HUES64 (cell line): Measurements from ENCODE around the gene ATP6V0E1. TPM values are rescaled to one million over a fixed set of nuclear protein-coding genes. Genes with fewer than 3 reads are reported as not detected.
A peak's percentile ranks its signal among the peaks of the same experiment; 100 is the strongest.

Experiments
- H3K27ac ChIP-seq: 2 replicates; pipeline ENCODE4 v1.7.0; 2013; ENCODE audit warnings: low read depth, low read length, inconsistent platforms
- H3K27me3 ChIP-seq: 2 replicates; pipeline ENCODE4 v1.6.1; 2013; ENCODE audit warnings: mild to moderate bottlenecking, low read length; ENCODE audit not compliant: insufficient read depth
- H3K36me3 ChIP-seq: 2 replicates; pipeline ENCODE4 v1.6.1; 2013; ENCODE audit warnings: mild to moderate bottlenecking, low read length; ENCODE audit not compliant: insufficient read depth
- H3K4me1 ChIP-seq: 2 replicates; pipeline ENCODE4 v1.6.1; 2013; ENCODE audit warnings: mild to moderate bottlenecking, low read length, moderate library complexity; ENCODE audit not compliant: insufficient read depth
- H3K4me3 ChIP-seq: 2 replicates; pipeline ENCODE4 v1.5.1; 2013; ENCODE audit warnings: mild to moderate bottlenecking, low read length, moderate library complexity
- H3K9ac ChIP-seq: 2 replicates; pipeline ENCODE4 v1.6.1; 2013; ENCODE audit warnings: mild to moderate bottlenecking, low read depth, low read length
- H3K9me3 ChIP-seq: 2 replicates; pipeline ENCODE4 v1.6.1; 2013; ENCODE audit warnings: low read depth, low read length; ENCODE audit not compliant: insufficient read depth
- WGBS: fragments of 150-250, 120-280 bp; methylation state at CpG from one replicate; pipeline ENCODE4 v1.1.7; 2013; ENCODE audit warnings: missing lambda C conversion rate; 5-methylcytosine and 5-hydroxymethylcytosine counted together
- polyA plus RNA-seq, 2 experiments: library from polyadenylated mRNA; stranded (reverse); fragments of 50-300 nt; gene quantifications; one replicate each; pipeline ENCODE4 v1.2.3, GENCODE V29; 2013

ATP6V0E1 gene
- 86.3 TPM for polyA plus RNA-seq (2013, experiment 1 of 2)
- 77.5 TPM for polyA plus RNA-seq (2013, experiment 2 of 2)

DNA sequence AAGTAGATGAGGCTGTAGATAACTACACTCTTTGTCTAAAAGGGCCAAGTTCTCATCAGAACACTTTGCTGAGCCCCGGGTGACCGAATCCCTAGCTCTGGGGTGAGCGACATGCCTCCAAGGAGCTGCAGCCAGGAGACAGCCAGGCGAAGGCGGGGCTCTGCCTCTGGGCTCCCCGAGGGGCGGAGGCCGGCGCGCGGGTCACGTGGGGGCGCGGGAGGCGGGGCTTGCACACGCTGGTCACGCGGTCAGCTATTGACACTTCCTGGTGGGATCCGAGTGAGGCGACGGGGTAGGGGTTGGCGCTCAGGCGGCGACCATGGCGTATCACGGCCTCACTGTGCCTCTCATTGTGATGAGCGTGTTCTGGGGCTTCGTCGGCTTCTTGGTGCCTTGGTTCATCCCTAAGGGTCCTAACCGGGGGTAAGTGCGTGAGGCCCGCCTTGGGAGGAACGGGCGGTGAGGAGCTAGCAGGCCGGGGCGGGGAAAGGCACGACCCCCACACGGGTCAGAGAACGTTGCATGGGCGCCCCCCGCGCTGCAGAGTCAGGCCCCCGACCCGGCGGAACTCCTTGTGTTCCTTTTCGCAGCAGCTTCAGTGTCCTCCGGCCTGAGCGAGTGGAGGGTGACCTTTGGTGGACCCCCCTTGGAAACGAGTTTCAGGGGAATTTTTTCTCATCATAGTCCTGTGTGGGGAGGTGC, at the start of gene ATP6V0E1:
ATP6V0E1 (plus strand) TSS at position 230 of the 702 bp plus-strand sequence; CDS start at position 320, 90 bp downstream.
- Histone ChIP-seq H3K4me3 (peak within 1 kb of the TSS; percentile 93), H3K27me3 (no peaks in the 10 kb centered on the region), H3K36me3 (peaks cover 18% of the 10 kb centered on the region; the same call in 1 of the 2 replicates), H3K9ac (peak within 1 kb of the TSS; percentile 82), H3K4me1 (0 out of 2 replicates have a peak, but pooled peaks cover 3% of the 10 kb centered on the region), H3K27ac (peak within 1 kb of the TSS; percentile 76), H3K9me3 (no peaks in the 10 kb centered on the region)
- under 1% methylated on average over 49 of the region's 49 CpGs for WGBS

DNA sequence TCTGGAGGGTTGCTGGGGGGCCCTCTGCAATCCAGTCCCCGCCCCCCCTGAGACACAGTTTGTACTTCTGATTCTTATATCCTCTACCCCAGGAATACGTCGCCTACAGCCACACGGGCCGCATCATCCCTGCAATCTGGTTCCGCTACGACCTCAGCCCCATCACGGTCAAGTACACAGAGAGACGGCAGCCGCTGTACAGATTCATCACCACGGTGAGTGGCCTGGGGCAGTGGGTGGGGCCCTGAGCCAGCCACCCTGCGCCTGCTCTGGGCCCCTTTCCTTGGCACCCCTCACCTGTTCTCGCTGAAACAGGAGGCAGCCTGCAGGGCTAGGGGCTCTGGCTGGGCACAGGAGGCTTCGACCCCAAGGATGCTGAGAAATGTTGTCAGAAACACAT, 48.5 kb upstream of the ATP6V0E1 start:
- WGBS = 93% methylated on average over 14 of the region's 14 CpGs
- no peaks in the 10 kb centered on the region for H3K4me1 ChIP-seq
- no peak overlapping the region for H3K27ac ChIP-seq
- no peak overlapping the region for H3K9ac ChIP-seq
- H3K9me3 ChIP-seq = no peaks in the 10 kb centered on the region
- H3K27me3 ChIP-seq = no peaks in the 10 kb centered on the region
- H3K4me3 ChIP-seq = no peak overlapping the region
- peaks cover 54% of the 10 kb centered on the region for H3K36me3 ChIP-seq

DNA sequence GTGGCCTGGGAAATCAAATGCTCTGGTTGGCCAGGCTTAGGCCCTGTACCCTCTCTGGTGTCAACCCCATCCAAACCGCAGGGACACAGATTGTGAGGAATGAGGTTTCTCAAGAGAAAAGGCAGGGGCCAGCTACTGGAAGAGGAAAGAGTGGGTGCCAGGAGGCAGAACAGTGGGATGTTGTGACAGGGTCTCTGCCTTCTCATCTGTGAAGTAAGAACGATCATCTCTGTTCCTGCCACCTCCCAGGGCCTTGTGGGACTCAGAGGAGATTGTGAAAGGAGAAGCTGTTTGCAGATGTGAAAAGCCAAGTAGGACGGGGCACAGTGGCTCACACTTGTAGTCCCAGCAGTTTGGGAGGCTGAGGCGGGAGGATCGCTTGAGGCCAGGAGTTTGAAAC, 47.2 kb upstream of the ATP6V0E1 start:
- H3K4me3 ChIP-seq = no peak overlapping the region
- H3K27me3 ChIP-seq = no peaks in the 10 kb centered on the region
- WGBS = 97% methylated on average over 5 of the region's 5 CpGs
- peaks cover 61% of the 10 kb centered on the region for H3K36me3 ChIP-seq
- no peaks in the 10 kb centered on the region for H3K9me3 ChIP-seq
- no peaks in the 10 kb centered on the region for H3K4me1 ChIP-seq
- no peak overlapping the region for H3K9ac ChIP-seq
- H3K27ac ChIP-seq = no peak overlapping the region

DNA sequence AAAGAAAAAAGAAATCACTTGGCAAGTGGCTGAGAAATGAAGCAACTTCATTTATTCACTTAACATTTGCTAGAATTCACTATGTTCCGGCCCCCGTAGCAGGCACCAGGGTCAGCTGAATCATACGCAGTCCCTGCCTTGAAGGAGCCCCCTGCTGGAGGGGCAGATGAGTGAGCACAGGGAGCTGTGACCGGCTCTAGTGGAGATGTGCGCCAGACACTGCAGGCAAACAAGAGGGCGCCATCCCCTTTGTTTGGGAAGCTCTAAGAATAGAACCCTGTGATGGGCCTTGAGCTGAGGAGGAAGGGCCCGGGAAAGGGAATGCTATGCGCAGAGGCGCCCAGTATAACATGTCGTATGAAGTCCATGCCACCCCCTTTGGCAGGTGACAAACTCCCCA, 44.5 kb upstream of the ATP6V0E1 start:
- Histone ChIP-seq H3K36me3 (peaks cover 50% of the 10 kb centered on the region), H3K27me3 (no peaks in the 10 kb centered on the region), H3K4me1 (peaks cover 13% of the 10 kb centered on the region), H3K9ac (no peak overlapping the region), H3K9me3 (no peaks in the 10 kb centered on the region), H3K27ac (no peak overlapping the region), H3K4me3 (no peak overlapping the region)
- WGBS = 81% methylated on average over 10 of the region's 10 CpGs

DNA sequence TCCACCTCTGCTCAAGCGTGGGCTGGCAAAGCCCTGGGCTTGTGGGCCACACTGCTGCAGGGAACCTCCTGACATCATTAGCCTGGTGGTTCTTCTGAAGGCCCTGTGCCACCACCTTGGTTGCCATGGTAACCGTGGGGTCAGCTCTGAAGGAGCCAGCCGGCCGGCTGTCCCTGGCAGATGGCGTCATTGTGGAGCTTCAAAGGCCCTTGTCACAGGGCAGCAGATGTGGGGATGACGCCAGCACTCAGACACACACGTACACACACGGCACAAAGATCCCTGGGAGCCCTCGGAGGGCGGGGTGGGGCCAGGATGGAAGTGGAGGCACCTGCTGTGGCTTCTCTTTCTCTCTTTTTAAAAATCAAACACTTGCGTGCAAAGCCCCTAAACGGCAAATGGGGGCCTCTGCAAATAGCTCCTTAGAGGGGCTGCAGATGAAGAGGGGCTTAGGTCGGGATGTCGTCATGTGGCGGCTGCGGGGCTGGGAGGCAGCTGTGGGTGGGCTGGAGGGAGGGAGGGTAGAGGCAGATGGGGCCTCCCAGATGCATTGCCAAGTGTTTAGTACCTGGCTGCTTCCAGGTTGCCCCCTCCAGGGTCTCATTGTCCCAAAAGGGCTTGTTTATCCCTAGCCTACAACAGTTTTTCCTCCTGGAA, 43.8 kb upstream of the ATP6V0E1 start:
- peaks cover 14% of the 10 kb centered on the region for H3K4me1 ChIP-seq
- H3K36me3 ChIP-seq = peaks cover 46% of the 10 kb centered on the region
- no peaks in the 10 kb centered on the region for H3K27me3 ChIP-seq
- no peak overlapping the region for H3K27ac ChIP-seq
- no peaks in the 10 kb centered on the region for H3K9me3 ChIP-seq
- no peak overlapping the region for H3K4me3 ChIP-seq
- no peak overlapping the region for H3K9ac ChIP-seq
- WGBS = 93% methylated on average over 16 of the region's 16 CpGs

DNA sequence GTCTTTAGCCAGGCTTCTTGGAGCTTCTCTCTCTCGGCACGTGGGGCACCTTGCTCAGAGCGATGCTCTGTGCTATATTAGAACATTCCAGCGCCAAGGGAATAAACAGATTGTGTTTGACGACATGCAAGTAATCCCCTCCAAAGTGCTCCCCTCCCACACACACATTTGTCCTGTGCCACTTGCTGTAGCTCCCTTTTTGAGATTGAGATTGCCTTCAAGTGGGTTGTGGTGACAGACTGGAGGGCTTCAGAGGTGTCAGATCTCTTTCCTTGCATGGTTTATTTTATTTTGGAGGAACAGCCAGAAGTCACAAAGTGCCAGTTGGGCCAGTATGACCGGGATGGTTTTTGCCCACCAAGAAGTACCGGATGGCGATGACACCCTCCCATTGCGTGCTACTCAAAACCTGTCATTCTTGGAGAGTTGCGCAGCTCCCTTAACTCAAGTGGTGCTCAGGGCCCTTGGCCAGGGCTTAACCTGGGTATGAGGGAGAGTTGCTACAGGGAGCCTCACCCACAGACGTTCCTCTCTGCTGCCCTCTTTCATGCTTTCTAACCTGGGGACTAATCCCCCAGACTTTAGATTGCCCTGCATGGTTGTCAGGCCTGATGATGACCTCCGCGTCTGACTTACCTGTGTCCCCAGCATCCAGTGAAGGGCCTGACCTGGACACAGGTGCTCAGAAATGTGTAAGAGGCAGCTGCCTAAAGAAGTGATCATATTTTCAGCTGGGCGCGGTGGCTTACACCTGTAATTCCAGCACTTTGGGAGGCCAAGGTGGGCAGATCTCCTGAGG, 43.1 kb upstream of the ATP6V0E1 start:
- no peak overlapping the region for H3K4me3 ChIP-seq
- no peaks in the 10 kb centered on the region for H3K27me3 ChIP-seq
- 92% methylated on average over 15 of the region's 15 CpGs for WGBS
- H3K9me3 ChIP-seq = no peaks in the 10 kb centered on the region
- H3K36me3 ChIP-seq = peaks cover 45% of the 10 kb centered on the region
- H3K9ac ChIP-seq = no peak overlapping the region
- H3K4me1 ChIP-seq = peaks cover 14% of the 10 kb centered on the region
- H3K27ac ChIP-seq = no peak overlapping the region

DNA sequence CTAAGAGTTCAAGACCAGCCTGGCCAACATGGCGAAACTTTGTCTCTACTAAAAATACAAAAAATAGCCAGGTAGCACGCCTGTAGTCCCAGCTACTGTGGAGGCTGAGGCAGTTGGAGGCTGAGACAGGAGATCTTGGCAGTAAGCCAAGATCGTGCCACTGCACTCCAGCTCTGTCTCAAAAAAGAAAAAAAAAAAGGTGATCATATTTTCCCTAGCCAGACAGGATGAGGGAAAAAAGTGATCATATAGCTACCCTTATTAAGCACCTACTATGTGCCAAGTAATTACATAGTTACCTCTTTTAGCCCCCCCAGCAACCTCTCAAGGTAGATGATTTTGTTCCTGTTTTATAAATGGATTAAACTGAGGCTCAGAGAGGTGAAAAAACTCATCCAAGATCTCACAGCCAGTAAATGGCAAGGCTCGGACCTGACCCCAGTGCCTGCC, 42.5 kb upstream of the ATP6V0E1 start:
- H3K4me3 ChIP-seq = no peak overlapping the region
- 86% methylated on average over 4 of the region's 4 CpGs for WGBS
- no peak overlapping the region for H3K9ac ChIP-seq
- H3K36me3 ChIP-seq = peaks cover 39% of the 10 kb centered on the region
- H3K27ac ChIP-seq = no peak overlapping the region
- H3K9me3 ChIP-seq = no peaks in the 10 kb centered on the region
- H3K27me3 ChIP-seq = no peaks in the 10 kb centered on the region
- peaks cover 14% of the 10 kb centered on the region for H3K4me1 ChIP-seq

DNA sequence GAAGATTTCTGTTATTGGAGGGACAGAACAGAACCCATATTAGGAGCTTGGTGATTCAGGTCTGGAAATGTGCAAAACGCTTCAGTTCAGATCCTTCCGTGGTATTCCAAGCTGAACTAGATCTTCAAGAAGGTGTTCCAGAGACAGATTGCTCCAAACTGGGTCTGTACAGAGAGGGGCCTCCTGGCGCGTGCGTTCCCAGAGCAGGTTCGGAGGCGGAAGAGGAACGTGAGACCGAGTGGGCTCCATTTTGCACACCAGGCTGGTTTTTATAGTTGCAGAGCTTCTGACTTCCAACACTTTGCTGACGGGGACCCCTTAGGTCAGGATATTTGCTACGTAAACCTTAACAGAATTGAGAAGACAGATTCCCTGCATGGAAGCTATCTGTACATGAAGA, 41.0 kb upstream of the ATP6V0E1 start:
- 87% methylated on average over 11 of the region's 11 CpGs for WGBS
- Histone ChIP-seq H3K36me3 (peaks cover 29% of the 10 kb centered on the region), H3K9me3 (no peaks in the 10 kb centered on the region), H3K27ac (peak overlapping the region; percentile 82; the same call in 1 of the 2 replicates), H3K27me3 (no peaks in the 10 kb centered on the region), H3K4me3 (no peak overlapping the region), H3K9ac (no peak overlapping the region), H3K4me1 (peaks cover 14% of the 10 kb centered on the region)

DNA sequence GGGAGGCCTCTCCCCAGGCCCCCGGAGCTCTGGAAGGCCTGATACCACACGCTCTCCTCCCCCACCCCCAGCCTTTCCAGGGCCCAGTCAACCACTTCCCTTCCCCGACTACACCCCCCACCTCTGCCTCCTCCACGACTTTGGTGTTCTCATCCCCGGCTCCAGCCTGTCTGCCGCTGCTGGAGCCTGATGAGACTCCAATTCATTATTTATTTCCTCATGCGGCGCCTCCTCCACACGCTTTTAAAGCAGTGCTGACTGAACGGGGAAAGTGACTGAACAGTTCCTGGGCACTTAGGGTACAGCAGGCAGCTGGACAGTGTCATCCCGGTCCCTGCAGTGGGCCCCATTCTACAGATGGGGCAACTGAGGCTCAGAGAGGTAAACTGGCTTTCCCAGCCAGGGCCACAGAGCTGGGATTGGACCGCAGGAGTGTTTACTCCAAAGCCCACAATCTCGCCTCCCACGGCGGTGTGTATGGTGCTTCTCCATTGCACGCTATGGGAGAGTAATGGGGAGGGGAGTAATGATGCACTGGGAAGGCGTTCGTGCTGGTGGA, 40.2 kb upstream of the ATP6V0E1 start:
- Histone ChIP-seq H3K27ac (peak overlapping the region; percentile 89; the same call in 1 of the 2 replicates), H3K36me3 (peaks cover 23% of the 10 kb centered on the region)

DNA sequence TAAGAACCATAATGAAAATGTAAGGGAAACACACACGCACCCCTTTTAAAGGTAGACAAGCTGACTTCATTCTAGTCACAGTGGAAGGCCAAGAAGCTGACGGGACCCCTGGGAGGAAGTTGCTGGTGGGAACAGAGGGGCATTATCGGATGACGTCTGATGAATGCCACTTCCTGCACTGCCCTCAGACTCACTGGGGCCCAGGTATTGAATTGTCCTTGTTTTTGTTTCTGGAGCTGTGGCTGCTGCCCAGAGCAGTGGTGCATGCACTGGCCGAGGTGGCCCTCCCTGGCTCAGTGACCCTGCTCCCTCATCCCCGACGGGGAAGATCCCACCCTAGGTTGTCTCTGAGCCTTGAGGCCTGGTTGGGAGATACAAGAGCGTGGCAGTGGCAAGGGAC, 39.7 kb upstream of the ATP6V0E1 start:
- 85% methylated on average over 8 of the region's 8 CpGs for WGBS
- peak overlapping the region; percentile 89; the same call in 1 of the 2 replicates for H3K27ac ChIP-seq

More for the DNA sequence above, 40.2 kb upstream of the ATP6V0E1 start:
- no peak overlapping the region for H3K9ac ChIP-seq
- WGBS = 41% methylated on average over 16 of the region's 18 CpGs
- H3K4me3 ChIP-seq = no peak overlapping the region
- no peaks in the 10 kb centered on the region for H3K9me3 ChIP-seq
- peaks cover 14% of the 10 kb centered on the region for H3K4me1 ChIP-seq
- H3K27me3 ChIP-seq = no peaks in the 10 kb centered on the region

More for the DNA sequence above, 39.7 kb upstream of the ATP6V0E1 start:
- peaks cover 23% of the 10 kb centered on the region for H3K36me3 ChIP-seq
- no peaks in the 10 kb centered on the region for H3K27me3 ChIP-seq
- no peak overlapping the region for H3K9ac ChIP-seq
- H3K4me3 ChIP-seq = no peak overlapping the region
- no peaks in the 10 kb centered on the region for H3K9me3 ChIP-seq
- peaks cover 14% of the 10 kb centered on the region for H3K4me1 ChIP-seq
